ENCODE measurements around the gene HIVEP3. TPM values are rescaled to one million over a fixed set of nuclear protein-coding genes. Genes with fewer than 3 reads are reported as not detected.

HIVEP3 gene
- total RNA-seq, 1 donor from 2014 or later: 0.37 TPM

- Histone ChIP-seq H3K79me2 (ENCODE audit: low read depth) (no peaks in the 10 kb centered on the region), H2AFZ (replicated peaks) (no peak overlapping the region), H3K27me3 (no peaks in the 10 kb centered on the region), H3K9ac (no peak overlapping the region), H3K9me3 (ENCODE audit: low read depth) (no peaks in the 10 kb centered on the region), H3K4me3 (no peak overlapping the region), H3K27ac (no peak overlapping the region), H3F3A (ENCODE audit: low read depth) (no peaks in the 10 kb centered on the region), H3K36me3 (no peaks in the 10 kb centered on the region), H3K4me1 (no peaks in the 10 kb centered on the region), H4K20me1 (ENCODE audit: low read depth) (peaks cover 7% of the 10 kb centered on the region), H3K4me2 (no peak overlapping the region)
- DNase-seq (ENCODE audit: low spot score): no peak
- Mint-ChIP-seq H3K4me3 (peak overlapping the region; percentile 50), H3K27ac (peak overlapping the region; percentile 42), H3K36me3 (no peaks in the 10 kb centered on the region), H3K4me1 (peaks cover 11% of the 10 kb centered on the region), H3K9me3 (no peaks in the 10 kb centered on the region), H3K27me3 (ENCODE audit: insufficient read depth, low read depth) (peaks cover 9% of the 10 kb centered on the region)
- no peak for TF ChIP-seq EZH2 (IDR thresholded peaks at IDR 0.05)
- no peak for TF ChIP-seq CTCF (IDR thresholded peaks at IDR 0.05)
- no peak for TF ChIP-seq EZH2phosphoT487 (IDR thresholded peaks at IDR 0.05)
Observed at GRCh38 chr1:41805771-41806471, 112.8 kb downstream of the HIVEP3 start.

- Histone ChIP-seq H3K4me1 (no peaks in the 10 kb centered on the region), H3K9me3 (ENCODE audit: low read depth) (no peaks in the 10 kb centered on the region), H2AFZ (replicated peaks) (no peak overlapping the region), H4K20me1 (ENCODE audit: low read depth) (no peaks in the 10 kb centered on the region), H3K27ac (no peak overlapping the region), H3K4me3 (no peak overlapping the region), H3K36me3 (no peaks in the 10 kb centered on the region), H3K27me3 (no peaks in the 10 kb centered on the region), H3F3A (ENCODE audit: low read depth) (no peaks in the 10 kb centered on the region), H3K79me2 (ENCODE audit: low read depth) (no peaks in the 10 kb centered on the region), H3K4me2 (no peak overlapping the region), H3K9ac (no peak overlapping the region)
- Mint-ChIP-seq H3K4me3 (no peak overlapping the region), H3K4me1 (peaks cover 11% of the 10 kb centered on the region), H3K36me3 (no peaks in the 10 kb centered on the region), H3K9me3 (no peaks in the 10 kb centered on the region), H3K27ac (no peak overlapping the region), H3K27me3 (ENCODE audit: insufficient read depth, low read depth) (peaks cover 5% of the 10 kb centered on the region)
- TF ChIP-seq CTCF (IDR thresholded peaks at IDR 0.05) (no peak), EZH2 (IDR thresholded peaks at IDR 0.05) (no peak), EZH2phosphoT487 (IDR thresholded peaks at IDR 0.05) (no peak)
- no peak for DNase-seq (ENCODE audit: low spot score)
Observed at GRCh38 chr1:41804176-41804575, 114.5 kb downstream of the HIVEP3 start.

GRCh38 chr1:41803656-41804055 is 115.1 kb downstream of the HIVEP3 start:
- Histone ChIP-seq H3F3A (ENCODE audit: low read depth) (no peaks in the 10 kb centered on the region), H2AFZ (replicated peaks) (no peak overlapping the region), H3K36me3 (no peaks in the 10 kb centered on the region), H3K27ac (no peak overlapping the region), H3K9ac (no peak overlapping the region), H3K79me2 (ENCODE audit: low read depth) (no peaks in the 10 kb centered on the region), H3K4me3 (no peak overlapping the region), H4K20me1 (ENCODE audit: low read depth) (no peaks in the 10 kb centered on the region), H3K27me3 (no peaks in the 10 kb centered on the region), H3K9me3 (ENCODE audit: low read depth) (no peaks in the 10 kb centered on the region), H3K4me2 (no peak overlapping the region), H3K4me1 (no peaks in the 10 kb centered on the region)
- peaks cover 5% of the 10 kb centered on the region for H3K27me3 Mint-ChIP-seq (ENCODE audit: insufficient read depth, low read depth)
- no peaks in the 10 kb centered on the region for H3K9me3 Mint-ChIP-seq
- H3K36me3 Mint-ChIP-seq: no peaks in the 10 kb centered on the region
- DNase-seq (ENCODE audit: low spot score): no peak
- peaks cover 11% of the 10 kb centered on the region for H3K4me1 Mint-ChIP-seq
- no peak overlapping the region for H3K4me3 Mint-ChIP-seq
- TF ChIP-seq CTCF (IDR thresholded peaks at IDR 0.05): no peak
- TF ChIP-seq EZH2 (IDR thresholded peaks at IDR 0.05): no peak
- no peak for TF ChIP-seq EZH2phosphoT487 (IDR thresholded peaks at IDR 0.05)
- H3K27ac Mint-ChIP-seq: no peak overlapping the region
